Measurements from ENCODE around the gene SMYD5. TPM values are rescaled to one million over a fixed set of nuclear protein-coding genes. Genes with fewer than 3 reads are reported as not detected.

SMYD5 gene
- total and polyA plus RNA-seq, 9 of the 15 experiments (the other 6 are each of a cell fraction or from before 2014, with no cell fraction given): 11.4 to 56.8 (median 32.0) TPM

- TF ChIP-seq MYC (IDR thresholded peaks at IDR 0.05; ENCODE audit: low read depth, low read length): peak; percentile 95
- TF ChIP-seq MYC (CRISPR knock-in tag; IDR thresholded peaks at IDR 0.05; ENCODE audit: borderline replicate concordance, low read depth): peak; percentile 94
- TF ChIP-seq, protein P1, sequence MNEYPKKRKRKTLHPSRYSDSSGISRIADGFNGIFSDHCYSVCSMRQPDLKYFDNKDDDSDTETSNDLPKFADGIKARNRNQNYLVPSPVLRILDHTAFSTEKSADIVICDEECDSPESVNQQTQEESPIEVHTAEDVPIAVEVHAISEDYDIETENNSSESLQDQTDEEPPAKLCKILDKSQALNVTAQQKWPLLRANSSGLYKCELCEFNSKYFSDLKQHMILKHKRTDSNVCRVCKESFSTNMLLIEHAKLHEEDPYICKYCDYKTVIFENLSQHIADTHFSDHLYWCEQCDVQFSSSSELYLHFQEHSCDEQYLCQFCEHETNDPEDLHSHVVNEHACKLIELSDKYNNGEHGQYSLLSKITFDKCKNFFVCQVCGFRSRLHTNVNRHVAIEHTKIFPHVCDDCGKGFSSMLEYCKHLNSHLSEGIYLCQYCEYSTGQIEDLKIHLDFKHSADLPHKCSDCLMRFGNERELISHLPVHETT (CRISPR knock-in tag; conservative IDR thresholded peaks at IDR 0.05 in 1 of 2, IDR thresholded peaks at IDR 0.05 in 1 of 2): peak in 1 of 2 experiments; percentile 86; a peak in 2 of 4 replicates
- peak; percentile 46 for TF ChIP-seq U2AF1 (optimal IDR thresholded peaks at IDR 0.05; ENCODE audit: low read depth, low read length)
- TF ChIP-seq ZNF274 (IDR thresholded peaks at IDR 0.05; ENCODE audit: borderline replicate concordance, low read depth, low read length): no peak; the same call in 1 of the 2 replicates
- TF ChIP-seq RHOXF2B (CRISPR knock-in tag; conservative IDR thresholded peaks at IDR 0.05): no peak
- TF ChIP-seq ZNF76 (CRISPR knock-in tag; IDR thresholded peaks at IDR 0.05; ENCODE audit: borderline replicate concordance): peak; percentile 10; the same call in 1 of the 2 replicates
- peak; percentile 92 for TF ChIP-seq RBM22 (IDR thresholded peaks at IDR 0.05; ENCODE audit: low read depth, low read length, poor library complexity, severe bottlenecking)
- TF ChIP-seq HDAC1 (IDR thresholded peaks at IDR 0.05): peak in 1 of 2 experiments; percentile 13; a peak in 1 of 4 replicates
- TF ChIP-seq ZNF79 (CRISPR knock-in tag; IDR thresholded peaks at IDR 0.05; ENCODE audit: low read depth): no peak
- peak; percentile 93; the same call in 1 of the 2 replicates for TF ChIP-seq XRCC5 (IDR thresholded peaks at IDR 0.05; ENCODE audit: low read depth, low read length)
- TF ChIP-seq NFE2L1 (tag; IDR thresholded peaks at IDR 0.05; ENCODE audit: borderline replicate concordance, low read depth): no peak
- TF ChIP-seq ZNF449 (CRISPR knock-in tag; IDR thresholded peaks at IDR 0.05): no peak
- TF ChIP-seq ZNF212 (CRISPR knock-in tag; IDR thresholded peaks at IDR 0.05): no peak
- TF ChIP-seq ZBTB7A (IDR thresholded peaks at IDR 0.05; ENCODE audit: borderline replicate concordance, control insufficient read depth, low read depth, low read length): peak; percentile 66; the same call in 1 of the 2 replicates
- TF ChIP-seq ZNF316 (IDR thresholded peaks at IDR 0.05): no peak
- peak; percentile 66; the same call in 1 of the 2 replicates for TF ChIP-seq KLF1 (tag; IDR thresholded peaks at IDR 0.05)
- peak in 1 of 2 experiments; percentile 79; a peak in 2 of 4 replicates for TF ChIP-seq SIN3A (IDR thresholded peaks at IDR 0.05; ENCODE audit: borderline replicate concordance in 2 of 2, control insufficient read depth in 1 of 2, low read depth in 2 of 2, low read length in 2 of 2)
- TF ChIP-seq ZNF740 (CRISPR knock-in tag; IDR thresholded peaks at IDR 0.05): no peak
- TF ChIP-seq ZNF740 (tag; IDR thresholded peaks at IDR 0.05): no peak
- TF ChIP-seq TAF9B (IDR thresholded peaks at IDR 0.05; ENCODE audit: partially characterized antibody): peak; percentile 98
- peak; percentile 67 to 76; a peak in 2 of 4 replicates for TF ChIP-seq ARNT (IDR thresholded peaks at IDR 0.05)
- peak; percentile 70; the same call in 1 of the 2 replicates for TF ChIP-seq ZSCAN29 (IDR thresholded peaks at IDR 0.05)
- TF ChIP-seq TBP (optimal IDR thresholded peaks at IDR 0.05; ENCODE audit: low read depth, low read length): peak; percentile 96
Measured at GRCh38 chr2:73233932-73234832, 20.1 kb downstream of the SMYD5 start, which contains the start of gene CCT7 (continued).

Data from K562 (cell line).